Common myeloid progenitor, CD34-positive (primary cell): ENCODE measurements around the gene GOLGA6A.

Source experiments
- CTCF ChIA-PET: fragments of 350-600 bp; sonication (Branson Sonifier 250); formaldehyde crosslinking; loops from one replicate; lab custom pipeline; 2021; ENCODE audit warnings: antibody characterized with exemption; lab: Charles Lee
- POLR2A ChIA-PET: fragments of 350-600 bp; sonication (Branson Sonifier 250); formaldehyde crosslinking; loops from one replicate; lab custom pipeline; 2021; ENCODE audit warnings: antibody characterized with exemption; lab: Charles Lee
- DNase-seq, 3 donors: peaks; one replicate each; pipeline versions ENCODE4 v3.0.0 to v3.0.0-alpha.2; 2013
- H3K27ac ChIP-seq, 2 experiments: 1 replicate in 1 of 2; 2 replicates in 1 of 2; pipeline ENCODE4 v1.7.0; 2013; ENCODE audit warnings: inconsistent platforms in 2 of 2, low read length in 2 of 2, mild to moderate bottlenecking in 2 of 2, low read depth in 1 of 2, moderate library complexity in 1 of 2; ENCODE audit not compliant: severe bottlenecking in 2 of 2, insufficient read depth in 1 of 2, poor library complexity in 1 of 2
- H3K27me3 ChIP-seq, 5 experiments: replicated peaks in 2 of 5; 1 replicate in 3 of 5; 2 replicates in 2 of 5; pipeline versions ENCODE4 v1.6.1 to v1.7.0; 2013; ENCODE audit warnings: low read length in 4 of 5, mild to moderate bottlenecking in 2 of 5, moderate library complexity in 2 of 5, inconsistent platforms in 1 of 5; ENCODE audit not compliant: insufficient read depth in 5 of 5, control insufficient read depth in 4 of 5
- H3K36me3 ChIP-seq, 4 experiments: 1 replicate in 2 of 4; 2 replicates in 2 of 4; pipeline versions ENCODE4 v1.6.1 to v1.7.0; 2013; ENCODE audit warnings: low read length in 3 of 4, control low read depth in 1 of 4, mild to moderate bottlenecking in 1 of 4; ENCODE audit not compliant: control insufficient read depth in 4 of 4, insufficient read depth in 4 of 4
- H3K4me1 ChIP-seq, 4 experiments: 1 replicate in 3 of 4; 2 replicates in 1 of 4; pipeline versions ENCODE4 v1.6.1 to v1.7.1; 2013; ENCODE audit warnings: low read length in 3 of 4, mild to moderate bottlenecking in 3 of 4, control low read depth in 1 of 4, inconsistent platforms in 1 of 4, moderate library complexity in 1 of 4; ENCODE audit not compliant: control insufficient read depth in 4 of 4, insufficient read depth in 4 of 4; ENCODE audit errors: control extremely low read depth in 1 of 4
- H3K4me3 ChIP-seq, 7 experiments: 1 replicate in 4 of 7; 2 replicates in 3 of 7; pipeline versions ENCODE4 v1.5.1 to v1.7.0; 2013; ENCODE audit warnings: mild to moderate bottlenecking in 7 of 7, low read length in 6 of 7, moderate library complexity in 6 of 7, inconsistent platforms in 2 of 7, low read depth in 2 of 7, control low read depth in 1 of 7; ENCODE audit not compliant: insufficient read depth in 4 of 7, control insufficient read depth in 1 of 7; ENCODE audit errors: extremely low read depth in 1 of 7
- H3K9me3 ChIP-seq, 5 experiments: 1 replicate in 4 of 5; 2 replicates in 1 of 5; pipeline versions ENCODE4 v1.6.1 to v1.7.1; 2013; ENCODE audit warnings: low read length in 4 of 5, mild to moderate bottlenecking in 2 of 5, inconsistent platforms in 1 of 5, low read depth in 1 of 5, moderate library complexity in 1 of 5; ENCODE audit not compliant: control insufficient read depth in 4 of 5, insufficient read depth in 2 of 5; ENCODE audit errors: control extremely low read depth in 1 of 5
- WGBS: methylation state at CpG from one replicate; pipeline ENCODE4 v1.1.5; 2013; ENCODE audit not compliant: insufficient coverage; 5-methylcytosine and 5-hydroxymethylcytosine counted together

The GOLGA6A gene

DNA sequence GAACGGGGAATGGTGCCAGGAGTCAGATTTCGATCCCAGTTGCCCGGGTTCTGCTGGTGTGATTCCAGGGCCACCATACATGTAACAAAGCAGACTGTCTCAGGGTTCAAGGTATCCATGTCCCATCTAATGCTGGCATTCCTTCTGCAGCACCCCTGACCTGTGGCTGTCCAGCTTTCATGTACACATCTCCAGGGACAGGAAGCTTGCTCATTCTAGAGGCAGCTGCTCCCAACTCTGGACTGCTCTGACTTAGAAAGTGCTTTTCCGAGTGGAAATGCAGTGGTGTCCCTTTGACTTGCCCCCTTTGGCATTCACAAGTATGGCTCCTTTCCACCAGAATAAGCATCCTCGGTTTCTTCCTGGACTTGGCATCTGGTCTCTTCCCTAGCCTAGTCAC lies 56.9 kb downstream of the GOLGA6A start:
- 100% methylated on average over 5 of the region's 5 CpGs for WGBS
- Histone ChIP-seq H3K4me3 (no peak overlapping the region), H3K4me1 (no peaks in the 10 kb centered on the region), H3K36me3 (peaks cover 22 to 84% (median 62%) of the 10 kb centered on the region in 4 experiments), H3K9me3 (no peaks in the 10 kb centered on the region), H3K27me3 (no peaks in the 10 kb centered on the region), H3K27ac (no peak overlapping the region)
- ChIA-PET POLR2A (no interaction called here), CTCF (interaction anchor here (1.7 to 1.8 kb wide), 2 partner anchors 17 to 53 kb away, joined by 4 to 5 read pairs; no protein-coding TSS in a partner anchor)
- no peak for DNase-seq

DNA sequence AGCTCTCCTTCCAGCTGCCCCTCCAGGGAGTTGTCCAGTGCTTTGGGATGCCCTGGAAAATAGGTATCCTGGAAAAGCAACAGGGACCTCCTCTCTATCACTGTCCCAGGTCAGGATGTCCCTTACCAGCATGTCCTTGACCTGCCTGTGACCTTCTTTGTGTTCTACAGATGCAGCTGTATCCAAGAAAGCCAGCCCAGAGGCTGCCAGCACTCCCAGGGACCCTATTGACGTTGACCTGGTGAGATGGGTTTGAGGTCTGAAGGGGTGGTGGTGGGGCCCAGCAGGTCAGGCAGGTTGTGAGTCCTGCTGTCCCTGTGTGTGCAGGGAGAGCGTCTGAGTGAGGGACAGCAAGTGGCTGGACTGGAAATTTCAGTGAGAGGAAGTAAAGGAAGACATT lies 57.7 kb downstream of the GOLGA6A start:
- Histone ChIP-seq H3K4me1 (peaks cover 0 to under 1% (median 0%) of the 10 kb centered on the region in 4 experiments), H3K27ac (no peak overlapping the region), H3K4me3 (no peak overlapping the region), H3K9me3 (no peaks in the 10 kb centered on the region), H3K27me3 (no peaks in the 10 kb centered on the region), H3K36me3 (peaks cover 25 to 82% (median 60%) of the 10 kb centered on the region in 4 experiments)
- ChIA-PET CTCF (interaction anchor here (1.2 to 1.8 kb wide), 6 partner anchors 11 to 54 kb away, joined by 3 to 7 read pairs (median 4); no protein-coding TSS in a partner anchor), POLR2A (no interaction called here)
- 45% methylated on average over 2 of the region's 2 CpGs for WGBS
- no peak for DNase-seq

DNA sequence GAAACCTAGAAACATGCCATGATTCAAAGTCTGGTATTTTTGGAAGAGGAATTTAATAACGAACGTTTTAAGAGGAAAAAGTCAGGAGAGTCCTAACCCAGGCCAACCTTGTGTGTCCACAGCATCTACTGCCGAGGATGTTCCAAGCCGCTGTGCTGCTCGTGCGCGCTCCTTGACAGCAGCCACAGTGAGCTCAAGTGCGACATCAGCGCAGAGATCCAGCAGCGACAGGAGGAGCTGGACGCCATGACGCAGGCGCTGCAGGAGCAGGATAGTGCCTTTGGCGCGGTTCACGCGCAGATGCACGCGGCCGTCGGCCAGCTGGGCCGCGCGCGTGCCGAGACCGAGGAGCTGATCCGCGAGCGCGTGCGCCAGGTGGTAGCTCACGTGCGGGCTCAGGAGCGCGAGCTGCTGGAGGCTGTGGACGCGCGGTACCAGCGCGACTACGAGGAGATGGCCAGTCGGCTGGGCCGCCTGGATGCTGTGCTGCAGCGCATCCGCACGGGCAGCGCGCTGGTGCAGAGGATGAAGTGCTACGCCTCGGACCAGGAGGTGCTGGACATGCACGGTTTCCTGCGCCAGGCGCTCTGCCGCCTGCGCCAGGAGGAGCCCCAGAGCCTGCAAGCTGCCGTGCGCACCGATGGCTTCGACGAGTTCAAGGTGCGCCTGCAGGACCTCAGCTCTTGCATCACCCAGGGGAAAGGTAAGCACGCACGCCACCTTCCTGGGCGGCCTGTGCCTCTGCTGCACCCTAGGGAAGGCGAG lies 59.5 kb downstream of the GOLGA6A start:
- POLR2A ChIA-PET, result interaction anchor here (1.1 kb wide), 1 partner anchor 16 kb away, joined by 4 read pairs; no protein-coding TSS in a partner anchor
- DNase-seq, result no peak
- no peaks in the 10 kb centered on the region for H3K27me3 ChIP-seq
- H3K4me3 ChIP-seq, result no peak overlapping the region
- CTCF ChIA-PET, result interaction anchor here (1.0 to 1.7 kb wide), 4 partner anchors 9 to 31 kb away, joined by 3 to 6 read pairs (median 4); partner anchors contain the start of gene PML
- peaks cover 0 to 7% (median 0%) of the 10 kb centered on the region in 4 experiments for H3K4me1 ChIP-seq
- H3K27ac ChIP-seq, result no peak overlapping the region
- no peaks in the 10 kb centered on the region for H3K9me3 ChIP-seq
- WGBS, result 97% methylated on average over 66 of the region's 66 CpGs
- H3K36me3 ChIP-seq, result peaks cover 25 to 75% (median 51%) of the 10 kb centered on the region in 4 experiments
